ENCODE measurements around the gene ITGA3.
"Not testable (repeated sequence)": the region's sequence is repeated elsewhere in the genome, so short reads cannot be mapped to it uniquely, and the experiment has no call there.

The ITGA3 gene

DNA sequence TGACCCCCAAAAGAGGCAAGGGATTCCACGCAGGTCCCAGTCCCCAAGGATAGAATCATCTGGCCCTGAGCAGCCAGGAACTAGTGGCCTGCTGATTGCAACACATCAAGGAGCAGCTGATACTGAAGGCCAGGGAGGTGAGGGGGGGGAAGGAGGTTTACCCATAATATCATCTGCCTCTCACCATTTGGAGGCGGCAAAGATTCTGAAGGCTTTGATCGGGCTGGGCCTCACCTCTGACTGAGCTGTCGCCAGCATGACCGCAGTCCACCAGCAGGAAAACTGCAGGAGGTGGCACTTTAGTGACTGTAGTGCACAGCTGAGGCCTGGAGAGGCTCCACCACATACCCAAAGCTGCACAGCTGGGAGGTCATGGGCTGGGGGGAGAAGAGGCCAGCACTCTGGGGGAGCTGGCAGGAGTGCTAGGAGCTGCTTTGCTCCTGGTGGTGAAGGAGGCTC, 20.5 kb upstream of the ITGA3 start:
- no peak for DNase-seq

DNA sequence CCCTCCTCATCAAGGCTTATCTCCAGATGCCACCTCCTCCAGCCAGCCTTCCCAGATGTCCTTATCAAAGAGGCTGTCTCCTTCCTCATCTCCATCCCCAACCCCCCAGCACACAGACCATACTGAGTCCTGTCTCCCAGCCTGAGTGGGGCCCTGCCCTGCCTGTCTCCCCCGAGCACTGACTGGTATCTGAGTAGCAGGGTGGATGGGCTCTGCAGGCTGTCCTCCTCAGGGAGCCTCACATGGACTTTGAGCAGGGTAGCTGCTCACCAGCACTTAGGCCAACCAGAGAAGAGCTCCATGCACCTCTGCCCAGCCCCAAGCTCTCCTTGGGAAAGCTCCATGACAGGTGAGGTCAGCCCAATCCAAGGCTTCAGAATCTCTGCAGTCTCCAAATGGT, 20.0 kb upstream of the ITGA3 start:
- DNase-seq: no peak

DNA sequence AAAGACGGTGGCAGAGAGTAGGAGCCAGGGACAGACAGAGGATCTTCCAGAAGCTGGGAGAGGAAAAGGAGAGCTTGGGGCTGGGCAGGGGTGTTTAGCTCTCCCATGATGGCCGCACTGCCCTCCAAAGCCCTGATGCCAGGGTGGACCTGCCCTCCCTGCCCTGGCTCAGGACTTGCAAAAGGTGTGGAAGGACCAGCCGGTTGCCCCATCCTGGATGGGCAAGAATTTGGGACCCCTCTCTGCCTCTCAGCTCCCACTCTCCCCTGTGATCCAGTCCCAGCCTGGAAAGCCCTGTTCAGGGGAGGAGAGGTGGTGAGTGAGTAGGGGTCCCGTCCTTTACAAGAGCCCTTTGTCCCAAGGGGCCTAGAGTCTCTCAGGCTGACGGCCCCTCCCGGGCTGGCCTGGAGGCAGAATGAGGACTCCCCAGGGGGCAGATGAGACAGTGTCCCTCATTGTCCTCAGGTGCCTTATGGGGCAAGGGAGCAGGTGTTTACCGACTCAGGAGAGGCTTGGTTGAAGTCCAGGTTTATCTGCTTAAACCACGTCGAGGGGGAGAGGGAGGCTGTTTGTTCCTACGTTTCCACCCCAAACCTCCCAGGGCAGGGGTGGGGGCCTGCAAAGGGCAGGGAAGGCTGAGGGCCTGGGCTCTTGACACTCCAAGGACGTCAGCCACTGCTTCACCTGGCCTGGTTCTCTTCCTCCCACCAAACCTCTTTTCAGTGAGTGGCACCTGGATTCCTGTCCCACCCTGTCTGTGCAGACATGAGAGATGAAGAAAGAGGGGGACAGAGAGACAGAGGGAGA, 19.3 kb upstream of the ITGA3 start:
- no peak for DNase-seq

DNA sequence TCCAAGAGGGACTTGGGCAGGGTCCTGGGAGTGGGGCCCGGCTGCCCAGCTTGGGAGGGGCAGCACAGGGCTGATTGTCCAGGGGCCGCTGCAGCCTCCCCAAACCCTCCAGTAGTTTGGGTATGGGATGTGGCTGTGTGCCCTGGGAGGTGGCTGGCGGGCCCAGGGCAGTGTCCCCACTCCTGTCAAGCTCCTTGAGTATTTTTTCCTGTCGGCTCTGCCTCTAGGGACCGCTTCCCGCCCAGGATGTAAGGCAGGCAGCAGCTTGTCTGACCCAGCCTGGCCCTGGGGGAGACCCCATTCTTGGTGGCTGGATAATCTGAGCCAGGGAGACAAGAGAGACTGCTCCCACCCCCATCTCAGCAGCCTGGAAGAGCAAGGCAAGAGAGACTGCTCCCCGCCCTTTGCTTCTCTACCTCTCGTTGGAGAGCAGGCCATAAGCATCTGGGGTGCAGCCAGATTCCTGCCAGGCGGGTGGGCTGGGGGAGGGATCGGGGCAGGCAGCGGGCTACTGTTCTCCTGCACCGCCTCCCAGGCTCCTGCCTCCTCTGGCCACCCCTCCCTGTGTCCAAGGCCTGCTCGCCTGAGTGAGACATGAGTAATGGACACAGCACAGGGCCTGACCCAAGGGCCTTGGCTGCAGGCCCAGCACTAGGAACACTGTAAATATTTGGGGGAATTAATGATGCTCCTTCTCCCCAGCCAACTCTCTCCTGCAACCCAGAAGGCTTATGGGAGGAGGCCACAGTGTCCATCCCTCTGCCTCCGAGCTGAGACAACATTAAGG, 18.4 kb upstream of the ITGA3 start:
- no peak for DNase-seq

DNA sequence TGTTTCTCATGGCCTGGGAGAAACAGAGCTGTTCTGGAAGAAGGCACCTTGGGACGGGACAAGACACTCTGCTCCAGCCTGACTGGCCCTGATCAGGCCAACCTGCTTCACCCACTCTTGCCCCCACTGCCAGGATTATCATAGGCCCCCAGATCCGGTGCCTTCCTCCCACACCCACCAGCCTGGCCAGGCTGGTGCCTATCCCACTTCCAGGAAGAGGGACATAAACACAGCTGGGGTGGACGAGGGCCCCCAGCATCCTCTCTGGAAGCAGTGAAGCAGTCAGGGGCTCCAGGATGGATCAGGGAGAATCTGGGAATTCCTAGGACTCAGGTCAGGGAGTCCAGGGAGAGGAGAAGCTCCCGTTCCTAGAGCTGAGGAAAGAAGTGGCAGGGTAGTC, 16.9 kb upstream of the ITGA3 start:
- no peak for DNase-seq

DNA sequence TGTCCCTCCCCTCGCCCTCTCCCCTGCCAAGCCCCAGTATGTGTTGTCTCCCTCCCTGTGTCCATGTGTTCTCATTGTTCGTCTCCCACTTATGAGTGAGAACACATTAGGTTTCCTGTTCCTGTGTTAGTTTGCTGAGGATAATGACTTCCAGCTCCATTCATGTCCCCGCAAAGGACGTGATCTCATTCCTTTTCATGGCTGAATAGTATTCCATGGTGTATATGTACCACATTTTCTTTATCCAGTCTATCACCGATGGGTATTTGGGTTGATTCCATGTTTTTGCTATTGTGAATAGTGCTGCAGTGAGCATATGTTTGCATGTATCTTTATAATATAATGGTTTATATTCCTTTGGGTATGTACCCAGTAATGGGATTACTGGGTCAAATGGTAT, 15.4 kb upstream of the ITGA3 start:
- not testable (repeated sequence) for DNase-seq

DNA sequence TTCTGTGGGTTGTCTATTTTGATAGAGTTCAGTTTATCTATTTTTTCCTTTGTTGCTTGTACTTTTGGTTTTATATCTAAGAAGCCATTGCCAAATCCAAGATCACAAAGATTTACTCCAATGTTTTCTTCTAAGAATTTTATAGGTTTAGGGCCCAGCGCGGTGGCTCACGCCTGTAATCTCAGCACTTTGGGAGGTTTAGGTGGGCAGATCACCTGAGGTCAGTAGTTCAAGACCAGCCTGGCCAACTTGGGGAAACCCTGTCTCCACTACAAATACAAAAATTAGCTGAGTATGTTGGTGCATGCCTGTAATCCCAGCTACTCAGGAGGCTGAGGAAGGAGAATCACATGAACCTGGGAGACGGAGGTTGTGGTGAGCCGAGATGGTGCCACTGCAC, 13.7 kb upstream of the ITGA3 start:
- no peak for DNase-seq

DNA sequence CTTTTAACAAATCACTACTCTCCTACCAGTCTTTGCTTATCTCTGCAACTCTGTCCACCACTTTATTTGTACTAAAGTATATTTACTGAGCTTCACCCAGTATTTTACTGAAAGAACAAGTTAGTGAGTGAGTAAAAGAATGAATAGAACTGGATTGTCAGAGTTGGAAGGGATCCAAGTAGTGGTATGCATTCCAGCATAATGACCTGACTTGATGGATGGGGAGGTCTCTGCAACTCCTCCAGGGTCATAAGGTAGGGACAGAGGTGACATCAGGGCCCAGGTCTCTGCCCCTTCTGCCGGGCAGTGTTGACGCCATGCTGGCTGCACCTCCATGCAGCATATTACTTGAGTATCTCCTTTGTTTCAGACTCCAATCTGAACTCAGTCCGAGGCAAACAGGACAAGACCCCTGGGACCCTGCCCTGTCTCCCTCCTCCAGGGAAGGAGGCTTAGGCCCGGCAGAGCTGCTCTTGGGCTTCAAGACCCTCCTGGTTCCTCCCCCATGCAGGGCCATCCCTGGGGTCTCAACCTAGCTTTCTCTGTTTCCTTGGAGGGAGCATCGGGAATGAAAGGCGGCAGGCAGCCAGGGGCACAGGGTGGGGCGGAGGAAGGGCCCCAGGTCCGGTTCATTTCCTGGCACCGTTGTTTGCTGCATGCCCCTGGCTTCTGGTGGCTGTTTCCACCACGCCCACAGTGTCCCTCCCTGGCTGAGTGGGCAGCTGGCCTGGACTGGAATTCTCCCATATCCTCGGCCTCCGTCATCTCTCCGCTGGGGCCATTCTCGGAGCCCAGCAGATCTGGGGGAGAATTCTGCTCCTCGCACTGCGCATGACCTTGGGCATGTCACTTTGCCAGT, 12.4 kb upstream of the ITGA3 start:
- no peak for DNase-seq

DNA sequence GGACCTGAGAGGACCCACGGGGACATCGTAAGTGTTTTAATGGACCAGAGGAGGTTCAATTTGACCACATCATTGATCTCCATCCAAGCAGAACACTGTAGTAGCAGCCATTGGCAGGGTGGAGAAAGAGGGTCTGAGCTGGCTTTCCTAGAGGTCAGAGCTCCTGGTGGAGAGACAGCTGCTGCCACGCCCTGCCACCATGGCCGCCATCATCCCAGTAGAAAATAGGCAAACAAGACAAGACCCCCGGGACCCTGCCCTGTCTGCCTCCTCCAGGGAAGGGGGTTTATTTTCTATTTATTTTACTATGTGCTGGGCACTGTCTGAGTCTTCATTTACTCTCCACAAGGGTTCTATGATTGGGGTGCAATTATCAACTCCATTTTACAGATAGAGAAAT, 11.4 kb upstream of the ITGA3 start:
- no peak for DNase-seq

DNA sequence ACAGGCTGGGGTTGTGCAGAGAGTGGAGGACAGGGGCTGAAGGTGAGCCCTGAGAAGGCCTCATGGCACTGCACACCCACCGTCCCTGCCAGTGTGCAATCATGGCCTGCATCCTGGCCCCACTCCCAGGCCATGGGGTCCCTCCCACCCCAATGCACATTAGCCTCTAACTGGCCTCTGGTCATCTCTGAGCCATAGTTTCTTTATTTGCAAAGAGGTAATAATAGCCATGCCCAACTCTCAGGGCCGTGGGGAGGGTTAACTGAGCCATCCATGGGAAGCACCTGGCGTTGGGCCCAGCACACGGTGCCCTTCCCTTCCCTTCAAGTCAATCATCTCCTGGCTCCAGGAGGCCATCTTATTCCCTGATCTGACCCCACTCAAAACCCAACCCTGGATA, 10.8 kb upstream of the ITGA3 start:
- DNase-seq: no peak

DNA sequence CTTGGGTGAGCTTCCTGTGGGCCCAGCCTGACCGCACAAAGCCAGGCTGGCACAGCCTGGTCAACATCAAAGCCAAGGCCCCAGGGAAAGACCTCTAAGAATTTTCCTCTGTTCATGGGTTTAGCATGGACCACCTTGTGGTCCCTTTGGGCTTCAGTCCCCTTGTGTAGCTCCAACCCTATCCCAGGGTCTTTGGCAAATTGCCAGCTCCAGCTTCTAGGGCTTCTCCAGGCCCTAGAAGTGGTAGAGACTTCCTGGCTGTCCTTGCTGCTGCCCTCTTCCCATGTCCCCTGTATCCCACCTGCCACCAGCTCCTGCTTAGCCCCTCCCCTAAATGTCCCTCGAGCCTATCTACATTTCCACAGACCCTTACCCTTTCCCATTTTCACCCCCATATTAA, 9.7 kb upstream of the ITGA3 start:
- DNase-seq: no peak

DNA sequence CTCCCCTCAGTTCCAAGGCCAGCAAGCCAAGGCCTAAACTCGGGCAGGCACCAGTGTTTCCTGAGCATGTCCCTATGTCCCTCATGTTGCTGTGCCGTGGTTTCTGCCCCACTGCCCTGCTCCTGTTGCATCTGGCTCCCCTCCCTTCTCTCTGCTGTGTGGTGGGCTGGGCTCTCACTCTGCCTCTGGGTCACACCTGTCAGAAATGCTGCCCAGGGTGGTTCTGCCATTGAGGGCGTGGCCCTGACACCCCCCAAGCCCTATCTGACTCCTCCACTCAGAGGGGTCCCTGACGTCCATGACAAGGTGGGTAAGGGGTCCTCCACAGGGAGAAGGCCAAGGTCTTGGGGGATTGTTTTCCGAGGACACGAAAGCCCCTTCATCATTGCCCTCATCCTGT, 9.2 kb upstream of the ITGA3 start:
- DNase-seq: no peak

DNA sequence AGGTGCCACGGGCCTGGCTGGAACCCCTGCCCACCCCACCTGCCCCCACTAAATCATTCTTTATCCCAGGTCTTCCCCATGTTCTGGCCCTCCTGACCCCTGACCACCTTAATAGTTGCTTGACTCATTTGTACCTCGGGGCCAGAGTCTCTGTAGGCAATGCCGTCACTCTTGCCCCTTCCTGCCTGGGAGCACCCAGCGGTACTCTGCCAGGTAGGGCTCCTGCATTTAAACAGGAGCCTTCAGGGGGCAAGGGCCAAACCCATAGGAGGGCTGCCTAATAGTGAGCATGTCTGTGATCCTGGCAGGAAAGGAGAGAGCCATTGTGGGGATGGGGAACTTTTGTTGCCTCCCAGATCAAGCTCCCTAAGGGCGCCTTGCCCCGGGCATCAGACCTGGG, 8.8 kb upstream of the ITGA3 start:
- DNase-seq: no peak

DNA sequence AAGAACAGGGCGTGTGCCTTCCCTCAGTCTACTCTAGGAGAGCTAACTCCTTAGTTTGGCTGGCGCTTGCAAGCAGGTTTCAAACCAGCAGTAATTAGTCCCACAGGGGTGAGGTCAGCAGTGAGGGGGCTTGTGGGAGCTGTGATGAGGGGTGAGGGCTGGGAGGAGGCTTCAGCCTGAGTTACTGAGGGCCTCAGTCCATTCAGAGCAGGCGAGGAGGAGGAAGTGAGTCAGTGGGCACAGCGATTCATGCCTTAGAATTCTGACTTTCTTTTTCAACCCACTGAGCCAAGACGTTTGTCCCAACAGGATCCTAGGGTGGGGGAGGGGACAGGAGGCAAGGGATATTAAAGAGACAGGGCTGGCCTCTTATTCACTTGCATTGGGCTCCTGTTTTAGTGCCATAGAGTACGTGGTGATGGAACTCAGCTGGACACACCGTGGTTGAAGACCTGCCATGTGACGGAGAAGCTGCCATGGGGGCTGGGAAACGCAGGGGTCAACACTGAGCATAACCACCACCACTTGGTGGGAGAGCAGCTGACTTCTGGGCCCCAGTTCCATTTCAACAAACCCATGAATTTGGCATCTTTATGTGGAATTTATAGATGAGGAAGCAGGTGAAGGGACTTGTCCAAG, 8.3 kb upstream of the ITGA3 start:
- no peak for DNase-seq

DNA sequence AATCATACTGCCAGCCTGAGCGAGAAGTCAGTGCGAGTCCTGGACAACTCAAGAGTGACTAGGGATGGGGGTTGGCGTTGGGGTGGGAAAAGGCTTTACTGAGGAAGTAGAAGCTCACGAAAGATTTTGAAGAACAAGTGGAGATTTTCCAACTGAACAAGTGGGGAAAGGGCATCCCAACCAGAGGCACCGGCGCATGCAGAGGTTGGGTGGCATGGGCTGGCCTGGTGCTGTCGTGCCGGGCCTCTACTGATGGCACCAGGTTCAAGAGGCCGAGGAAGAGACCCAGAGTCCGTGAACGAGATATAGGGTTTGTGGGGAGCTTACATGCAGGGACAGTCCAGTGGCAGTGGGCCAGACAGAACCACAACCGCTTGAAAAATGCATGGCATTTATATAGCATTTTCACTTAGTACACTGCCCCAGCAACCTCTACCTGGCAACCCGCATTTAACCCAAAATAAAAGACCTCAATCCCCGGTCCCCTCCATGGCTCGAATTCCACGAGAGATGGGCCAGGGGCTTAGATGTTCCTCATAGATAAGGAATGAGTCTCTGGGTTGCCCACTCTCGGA, 7.7 kb upstream of the ITGA3 start:
- no peak for DNase-seq

DNA sequence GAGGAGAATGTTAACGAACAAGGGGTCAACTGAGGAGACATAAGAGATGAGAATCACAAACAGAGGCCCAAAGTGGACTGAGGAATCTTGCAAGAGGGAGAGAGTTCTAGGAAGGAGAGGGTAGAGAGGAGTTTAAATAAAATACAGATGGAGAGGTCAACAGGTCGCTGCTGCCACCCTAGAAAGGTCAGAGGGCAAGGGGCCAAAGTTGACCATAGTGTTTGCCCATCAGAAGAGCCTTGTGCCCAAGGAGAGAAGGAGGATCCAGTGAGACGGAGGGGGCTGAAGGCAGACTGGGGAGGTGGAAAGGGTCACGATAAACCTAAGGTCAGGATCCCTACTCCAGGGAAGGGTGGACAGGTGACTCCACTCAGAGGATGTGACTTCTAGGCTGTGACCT, 6.9 kb upstream of the ITGA3 start:
- no peak for DNase-seq

DNA sequence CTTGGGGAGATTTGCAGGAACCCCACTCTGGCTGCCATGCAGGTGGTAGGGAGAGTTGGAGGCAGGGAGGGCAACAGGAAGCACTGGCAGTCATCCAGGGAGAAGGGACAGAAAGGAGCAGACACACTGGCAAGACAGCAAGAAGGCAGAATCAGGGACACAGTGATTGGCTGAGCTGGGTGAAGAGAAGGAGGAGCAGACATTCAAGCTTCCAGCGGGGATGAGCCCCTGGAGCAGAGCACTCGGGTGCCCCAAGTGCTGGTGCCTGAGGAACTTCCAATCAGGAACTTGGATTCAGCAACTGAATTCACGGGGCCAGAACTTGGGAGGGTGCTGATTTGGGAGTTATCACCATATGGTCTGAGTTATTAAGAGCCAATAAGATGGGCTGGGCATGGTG, 6.3 kb upstream of the ITGA3 start:
- DNase-seq: no peak

DNA sequence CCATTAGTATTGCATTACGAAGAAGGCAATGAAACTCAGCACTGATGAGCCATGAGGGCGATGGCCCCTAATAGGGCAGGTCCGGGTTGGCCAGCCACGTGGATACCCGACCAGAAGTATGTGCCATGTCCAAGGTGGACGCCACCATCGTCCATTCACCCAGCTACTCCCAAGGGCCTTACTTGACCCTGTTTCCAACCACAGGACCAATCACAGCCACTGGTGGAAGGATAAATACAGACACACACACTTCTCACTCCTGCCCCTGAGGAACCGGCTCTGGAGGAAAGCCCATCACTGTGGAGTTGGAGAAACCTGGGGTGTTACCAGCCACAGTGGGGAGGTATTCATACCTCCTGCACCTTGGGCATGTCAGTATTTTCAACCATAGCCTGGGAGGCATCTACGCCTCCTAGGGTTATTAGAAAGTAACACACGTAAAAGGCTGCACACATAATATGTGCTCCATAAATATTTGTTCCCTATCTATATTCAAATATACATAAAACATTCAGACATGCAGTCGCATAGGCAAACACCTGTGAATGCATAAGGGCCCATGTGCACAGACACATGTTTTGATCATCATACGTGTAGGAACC, 5.4 kb upstream of the ITGA3 start:
- no peak for DNase-seq

DNA sequence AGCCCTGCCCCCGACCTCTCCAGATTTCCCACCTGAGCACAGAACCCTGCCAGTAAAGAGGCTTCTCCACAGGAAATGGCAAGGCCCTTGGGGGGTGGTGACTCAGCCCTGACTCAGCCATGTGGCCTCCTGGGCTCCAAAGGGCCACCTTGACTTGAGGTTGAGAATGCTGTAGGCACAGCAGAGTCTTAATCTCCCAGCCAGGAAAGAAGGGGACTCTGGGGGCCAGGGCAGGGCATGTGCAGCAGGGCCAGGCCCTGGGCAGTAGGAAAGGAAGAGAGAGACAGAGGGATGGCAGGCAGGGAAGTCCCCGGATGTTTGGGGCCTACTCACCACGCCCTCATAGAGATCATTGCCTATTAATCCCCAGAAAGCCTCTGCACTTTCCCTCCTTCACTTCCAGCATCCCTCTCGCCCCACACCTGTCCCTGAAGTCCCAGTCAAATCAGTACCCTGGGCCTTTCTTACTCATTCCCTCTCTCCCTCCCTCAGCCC, 4.8 kb upstream of the ITGA3 start:
- no peak for DNase-seq

DNA sequence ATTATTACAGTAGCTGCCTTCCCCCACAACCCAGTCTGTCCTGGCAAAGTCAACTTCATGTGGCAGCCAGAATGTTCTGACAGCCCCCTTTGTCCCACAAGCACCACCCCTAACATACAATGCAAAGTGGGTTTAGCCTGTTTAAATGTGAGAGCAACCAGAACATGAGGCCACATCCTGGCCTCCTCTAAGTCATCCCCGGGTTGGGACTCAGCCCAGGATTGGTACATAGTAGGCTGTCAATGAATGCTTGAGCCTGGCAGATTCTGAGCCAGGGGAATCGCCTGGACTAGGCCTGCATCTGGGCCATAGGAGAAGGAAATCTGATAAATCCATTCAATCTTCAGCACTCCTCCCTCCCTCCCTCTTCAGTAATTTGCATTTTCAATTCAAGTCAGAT, 4.3 kb upstream of the ITGA3 start:
- DNase-seq: no peak

DNA sequence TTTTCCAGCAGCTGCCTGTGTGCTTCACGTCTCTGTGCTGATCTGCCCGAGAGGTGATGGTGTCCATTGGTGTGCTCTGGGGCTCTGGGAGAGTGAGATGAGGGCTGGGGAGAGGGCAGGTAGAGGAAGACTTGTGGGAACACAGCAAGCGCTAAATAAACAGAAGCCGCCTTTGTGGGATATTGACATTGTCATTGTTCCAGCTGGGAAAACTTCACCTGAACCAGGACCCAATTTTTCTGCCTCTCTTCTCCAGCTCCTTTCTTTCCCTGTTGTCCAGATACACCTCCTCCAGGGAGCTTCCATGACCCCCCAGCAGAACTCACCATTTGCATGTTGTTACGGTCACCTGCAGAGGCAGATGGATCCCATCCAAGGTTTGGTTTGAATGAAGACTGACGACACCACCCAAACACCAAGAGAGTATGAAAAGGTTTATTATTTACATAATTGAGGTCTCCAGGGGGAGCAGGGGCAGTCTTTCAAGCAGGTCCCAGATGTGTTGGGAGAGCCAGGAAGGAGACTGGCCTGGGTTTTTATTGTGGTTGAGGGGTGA, 3.6 kb upstream of the ITGA3 start:
- DNase-seq: no peak
